ENCODE data around the gene LPIN1. TPM values are rescaled to one million over a fixed set of nuclear protein-coding genes. Genes with fewer than 3 reads are reported as not detected.

Gene LPIN1
- total RNA-seq, 1 donor from 2014 or later, result 43.9 TPM

GRCh38 chr2:11775384-11775783, 29.0 kb downstream of the LPIN1 start:
- no peak for TF ChIP-seq CTCF (conservative IDR thresholded peaks at IDR 0.05)
- Mint-ChIP-seq H3K4me1 (peaks cover 14% of the 10 kb centered on the region), H3K36me3 (ENCODE audit: low read depth) (peaks cover 18% of the 10 kb centered on the region), H3K27me3 (ENCODE audit: low read depth) (no peaks in the 10 kb centered on the region), H3K9me3 (no peaks in the 10 kb centered on the region), H3K27ac (ENCODE audit: unreplicated experiment) (no peak overlapping the region), H3K4me3 (no peak overlapping the region)
- no peak for DNase-seq (ENCODE audit: low read depth, low spot score)

GRCh38 chr2:11777066-11777782, 30.8 kb downstream of the LPIN1 start:
- Mint-ChIP-seq H3K36me3 (ENCODE audit: low read depth) (peaks cover 12% of the 10 kb centered on the region), H3K9me3 (no peaks in the 10 kb centered on the region), H3K4me1 (peaks cover 14% of the 10 kb centered on the region), H3K27ac (ENCODE audit: unreplicated experiment) (no peak overlapping the region), H3K27me3 (ENCODE audit: low read depth) (no peaks in the 10 kb centered on the region), H3K4me3 (no peak overlapping the region)
- TF ChIP-seq CTCF (conservative IDR thresholded peaks at IDR 0.05), result no peak
- no peak for DNase-seq (ENCODE audit: low read depth, low spot score)

GRCh38 chr2:11777886-11778415, 31.5 kb downstream of the LPIN1 start:
- no peak for DNase-seq (ENCODE audit: low read depth, low spot score)
- Mint-ChIP-seq H3K4me1 (peaks cover 14% of the 10 kb centered on the region), H3K27ac (ENCODE audit: unreplicated experiment) (no peak overlapping the region), H3K27me3 (ENCODE audit: low read depth) (no peaks in the 10 kb centered on the region), H3K36me3 (ENCODE audit: low read depth) (peaks cover 14% of the 10 kb centered on the region), H3K9me3 (no peaks in the 10 kb centered on the region), H3K4me3 (no peak overlapping the region)
- no peak for TF ChIP-seq CTCF (conservative IDR thresholded peaks at IDR 0.05)

- Mint-ChIP-seq H3K27me3 (ENCODE audit: low read depth) (no peaks in the 10 kb centered on the region), H3K27ac (ENCODE audit: unreplicated experiment) (no peak overlapping the region), H3K9me3 (no peaks in the 10 kb centered on the region), H3K4me1 (peaks cover 14% of the 10 kb centered on the region), H3K36me3 (ENCODE audit: low read depth) (peaks cover 14% of the 10 kb centered on the region), H3K4me3 (no peak overlapping the region)
- no peak for TF ChIP-seq CTCF (conservative IDR thresholded peaks at IDR 0.05)
- no peak for DNase-seq (ENCODE audit: low read depth, low spot score)
These were observed 32.0 kb downstream of the LPIN1 start for GRCh38 chr2:11778416-11778815.

- no peak overlapping the region for H3K27ac Mint-ChIP-seq (ENCODE audit: unreplicated experiment)
- TF ChIP-seq CTCF (conservative IDR thresholded peaks at IDR 0.05), result peak; percentile 97
- peak overlapping the region; percentile 24 for H3K4me3 Mint-ChIP-seq
- H3K36me3 Mint-ChIP-seq (ENCODE audit: low read depth), result peaks cover 14% of the 10 kb centered on the region
- no peaks in the 10 kb centered on the region for H3K9me3 Mint-ChIP-seq
- DNase-seq (ENCODE audit: low read depth, low spot score), result peak; percentile 83
- H3K4me1 Mint-ChIP-seq, result peaks cover 14% of the 10 kb centered on the region
- H3K27me3 Mint-ChIP-seq (ENCODE audit: low read depth), result no peaks in the 10 kb centered on the region
These were observed 32.7 kb downstream of the LPIN1 start for GRCh38 chr2:11778923-11779757.
